Pancreas (tissue), 10 donors: ENCODE data around the gene MYO18A. TPM values are rescaled to one million over a fixed set of nuclear protein-coding genes. Genes with fewer than 3 reads are reported as not detected.

Source experiments
- ATAC-seq, 4 donors: fragments of 200-7000 bp; cut with Tn5 transposase; one replicate each; pipeline versions ENCODE4 v1.8.0 to v1.9.1; 2020; ENCODE audit warnings: mild to moderate bottlenecking in 4 of 4, moderate library complexity in 4 of 4
- DNase-seq, 6 donors: peaks; one replicate each; pipeline ENCODE4 v3.0.0-alpha.2; 2020
- FAIRE-seq: peaks from 2 replicates; lab custom pipeline; 2012; peaks lifted over from hg19 to GRCh38; lab: Jason Lieb, UNC
- H3K27ac ChIP-seq, 4 donors: fragments of 200-600 bp; sonication (generic); 1 replicate in 3 of 4; 2 replicates in 1 of 4; pipeline versions ENCODE4 v1.5.0 to v1.8.0; 2020
- H3K27me3 ChIP-seq, 4 donors: fragments of 200-600 bp; one replicate each; pipeline ENCODE4 v1.8.0; 2021
- H3K36me3 ChIP-seq, 3 donors: fragments of 200-600 bp; sonication (generic) in 1 of 3; one replicate each; pipeline versions ENCODE4 v1.5.0 to v1.8.0; 2020 to 2021
- H3K4me1 ChIP-seq, 3 donors: fragments of 200-600 bp; one replicate each; pipeline ENCODE4 v1.8.0; 2021
- H3K4me3 ChIP-seq, 4 donors: fragments of 200-600 bp; sonication (generic) in 2 of 4; one replicate each; pipeline versions ENCODE4 v1.5.0 to v1.8.0; 2020 to 2021
- H3K9me3 ChIP-seq, 4 donors: fragments of 200-600 bp; one replicate each; pipeline ENCODE4 v1.8.0; 2021
- CTCF ChIP-seq, 4 donors: fragments of 200-600 bp; sonication (generic) in 3 of 4; IDR thresholded peaks; one replicate each; pipeline versions ENCODE4 v1.5.0 to v1.8.0; 2021; ENCODE audit warnings: antibody characterized with exemption in 4 of 4
- WGBS, 2 donors: extraction: QIAGEN DNeasy Blood & Tissue Kit; methylation state at CpG; one replicate each; pipeline ENCODE4 v1.1.7; 2013; 5-methylcytosine and 5-hydroxymethylcytosine counted together
- intact Hi-C, 3 donors: fragments of 100-400 bp; cut with DNase I; formaldehyde crosslinking; loops; one replicate each; pipeline versions ENCODE4 v1.11.1 to v1.14.2; 2022
- polyA plus RNA-seq, 2 donors: library from polyadenylated mRNA; stranded (reverse); fragments of 200-250 nt; gene quantifications; one replicate each; pipeline ENCODE4 v1.2.3, GENCODE V29; 2013
- total RNA-seq, 6 donors: library from RNA; stranded (reverse); fragmentation: NEBNext Ultra II Directional in 4 of 6; extraction: Animal tissue kit (Norgen Biotek cat#: 25700) in 4 of 6; gene quantifications; one replicate each; pipeline versions ENCODE4 v1.2.1 to v1.2.4, GENCODE V29; 2021 to 2023
- donor health status: healthy with polysubstance abuse.
- donor health status: DM: no; HTN: no; CAD: no; lungs with moderate emphysema.
- donor health status: DM: no; HTN: no; CAD: no.
- donor health status: control.
- donor health status: control.
- donor health status: Bipolar disorder and iron deficiency.
- donor health status: DM: yes; HTN: yes; CAD: no.
- donor health status: DM: no; HTN: no; CAD: no.
- donor health status: DM: no; HTN: no; CAD: no.
- donor health status: DM: yes; HTN: yes; CAD: no.

MYO18A gene
- total and polyA plus RNA-seq, 8 donors, result 21.3 to 85.3 (median 33.5) TPM

GRCh38 chr17:29066047-29066446 is 114.2 kb downstream of the MYO18A start:
- DNase-seq (no peak), FAIRE-seq (no peak), ATAC-seq (peak in 2 of 4 donors; percentile 42 to 51)
- no peak overlapping the region for H3K4me3 ChIP-seq
- TF ChIP-seq CTCF (IDR thresholded peaks at IDR 0.05), result no peak
- 56 to 60% methylated on average over 7 of the region's 7 CpGs for WGBS, 2 donors
- intact Hi-C loops, result no loop called here
- H3K9me3 ChIP-seq, result no peaks in the 10 kb centered on the region
- no peaks in the 10 kb centered on the region for H3K36me3 ChIP-seq
- no peaks in the 10 kb centered on the region for H3K27me3 ChIP-seq
- no peak overlapping the region for H3K27ac ChIP-seq
- peaks cover 0 to 5% (median 0%) of the 10 kb centered on the region in 3 donors for H3K4me1 ChIP-seq

DNA sequence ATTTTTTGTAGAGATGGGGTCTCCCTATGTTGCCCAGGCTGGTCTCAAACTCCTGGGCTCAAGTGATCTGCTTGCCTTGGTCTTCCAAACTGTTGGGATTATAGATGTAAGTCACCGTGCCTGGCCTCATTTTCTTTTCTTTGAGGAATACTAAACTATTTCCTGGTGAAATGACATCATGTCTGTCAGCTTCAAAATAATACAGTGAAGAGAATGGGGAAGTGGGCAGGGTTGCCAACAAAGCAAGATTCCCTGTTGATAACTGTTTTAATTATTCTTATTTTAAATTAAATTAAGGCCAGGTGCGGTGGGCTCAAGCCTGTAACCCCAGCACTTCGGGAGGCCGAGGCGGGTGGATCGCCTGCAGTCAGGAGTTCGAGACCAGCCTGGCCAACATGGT is 116.2 kb downstream of the MYO18A start:
- Histone ChIP-seq H3K27ac (no peak overlapping the region), H3K4me3 (no peak overlapping the region), H3K36me3 (no peaks in the 10 kb centered on the region), H3K27me3 (no peaks in the 10 kb centered on the region), H3K4me1 (peaks cover 0 to 5% (median 0%) of the 10 kb centered on the region in 3 donors), H3K9me3 (no peaks in the 10 kb centered on the region)
- intact Hi-C loops, result no loop called here
- no peak for DNase-seq
- no peak for FAIRE-seq
- no peak for TF ChIP-seq CTCF (IDR thresholded peaks at IDR 0.05)
- 90 to 91% methylated on average over 7 of the region's 7 CpGs for WGBS, 2 donors
- ATAC-seq, result peak in 1 of 4 donors; percentile 35

DNA sequence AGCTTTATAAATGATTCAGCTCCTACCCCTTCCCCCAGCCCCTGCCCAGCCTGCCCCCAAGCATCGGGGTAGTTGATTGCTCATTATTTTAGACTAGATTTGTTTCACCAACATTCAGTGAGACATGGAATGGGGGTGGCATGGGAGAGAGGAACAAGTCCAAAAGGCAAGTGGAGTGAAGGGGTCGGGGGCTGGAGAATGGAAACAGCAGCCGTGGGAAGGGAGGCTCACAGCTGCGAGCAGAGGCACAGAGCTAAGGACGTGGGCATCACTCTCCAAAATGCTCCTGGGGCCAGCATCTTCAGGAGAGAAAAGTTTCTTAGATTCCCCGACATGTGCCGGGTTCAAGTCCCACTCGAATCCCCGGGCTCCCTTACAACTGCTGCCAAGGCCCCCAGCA is 118.0 kb downstream of the MYO18A start:
- TF ChIP-seq CTCF (IDR thresholded peaks at IDR 0.05), result no peak
- no peak for ATAC-seq
- intact Hi-C loops, result no loop called here
- DNase-seq, result no peak
- Histone ChIP-seq H3K27ac (no peak overlapping the region), H3K4me1 (peaks cover 0 to 5% (median 0%) of the 10 kb centered on the region in 3 donors), H3K4me3 (no peak overlapping the region), H3K36me3 (no peaks in the 10 kb centered on the region), H3K9me3 (no peaks in the 10 kb centered on the region), H3K27me3 (no peaks in the 10 kb centered on the region)
- FAIRE-seq, result no peak
- 93 to 97% methylated on average over 9 of the region's 9 CpGs for WGBS, 2 donors

DNA sequence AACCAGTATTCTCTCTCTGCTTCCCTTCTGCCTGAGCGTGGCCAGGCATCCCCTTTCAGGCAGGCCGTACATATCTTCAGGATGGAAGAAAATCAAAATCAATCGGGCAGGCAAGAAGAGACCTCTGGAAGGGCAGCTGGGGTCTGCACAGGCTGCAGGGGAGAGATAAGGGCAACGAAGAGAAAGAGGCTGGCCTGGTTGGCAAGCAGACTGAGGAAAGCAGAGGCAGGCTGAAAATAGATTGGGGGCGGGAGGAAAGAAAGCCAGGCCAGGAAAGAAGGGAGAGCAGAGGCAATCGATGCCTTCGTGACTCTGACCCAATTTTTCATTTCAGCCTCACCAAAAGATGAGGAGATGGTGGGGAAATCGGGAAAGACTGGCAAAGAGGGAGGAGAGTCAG is 119.2 kb downstream of the MYO18A start:
- Histone ChIP-seq H3K27me3 (no peaks in the 10 kb centered on the region), H3K4me1 (peaks cover 0 to 5% (median 0%) of the 10 kb centered on the region in 3 donors), H3K36me3 (no peaks in the 10 kb centered on the region), H3K27ac (no peak overlapping the region), H3K4me3 (no peak overlapping the region), H3K9me3 (no peaks in the 10 kb centered on the region)
- ATAC-seq (no peak), DNase-seq (no peak), FAIRE-seq (no peak)
- 64 to 69% methylated on average over 8 of the region's 8 CpGs for WGBS, 2 donors
- no peak for TF ChIP-seq CTCF (IDR thresholded peaks at IDR 0.05)
- intact Hi-C loops, result no loop called here

DNA sequence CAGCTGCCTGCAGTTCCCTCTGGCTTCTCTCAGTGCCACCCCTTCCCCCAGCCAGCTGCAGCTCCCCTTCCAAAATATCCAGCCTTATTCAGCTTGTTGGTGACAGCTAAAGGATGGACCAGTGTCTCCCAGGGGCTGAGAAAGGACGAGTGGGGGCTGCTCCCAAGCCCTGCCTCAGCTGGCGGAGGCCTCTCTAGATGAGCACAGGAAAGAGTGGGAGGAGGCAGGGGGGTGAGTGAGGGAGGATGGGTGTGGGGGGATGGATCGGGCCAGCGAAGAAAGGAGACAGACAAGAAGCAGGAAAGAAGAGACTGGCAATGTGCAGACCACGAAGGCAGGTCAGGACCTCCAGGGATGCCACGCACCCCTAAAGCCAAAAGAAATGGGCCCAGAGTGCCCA is 119.7 kb downstream of the MYO18A start:
- no peaks in the 10 kb centered on the region for H3K36me3 ChIP-seq
- no peak for TF ChIP-seq CTCF (IDR thresholded peaks at IDR 0.05)
- H3K27ac ChIP-seq, result no peak overlapping the region
- FAIRE-seq, result no peak
- ATAC-seq, result no peak
- H3K4me1 ChIP-seq, result peaks cover 0 to 5% (median 0%) of the 10 kb centered on the region in 3 donors
- DNase-seq, result no peak
- 79 to 85% methylated on average over 6 of the region's 6 CpGs for WGBS, 2 donors
- H3K9me3 ChIP-seq, result no peaks in the 10 kb centered on the region
- no peak overlapping the region for H3K4me3 ChIP-seq
- intact Hi-C loops, result no loop called here
- H3K27me3 ChIP-seq, result no peaks in the 10 kb centered on the region
